ENCODE results near the gene GPRIN3.

DNA sequence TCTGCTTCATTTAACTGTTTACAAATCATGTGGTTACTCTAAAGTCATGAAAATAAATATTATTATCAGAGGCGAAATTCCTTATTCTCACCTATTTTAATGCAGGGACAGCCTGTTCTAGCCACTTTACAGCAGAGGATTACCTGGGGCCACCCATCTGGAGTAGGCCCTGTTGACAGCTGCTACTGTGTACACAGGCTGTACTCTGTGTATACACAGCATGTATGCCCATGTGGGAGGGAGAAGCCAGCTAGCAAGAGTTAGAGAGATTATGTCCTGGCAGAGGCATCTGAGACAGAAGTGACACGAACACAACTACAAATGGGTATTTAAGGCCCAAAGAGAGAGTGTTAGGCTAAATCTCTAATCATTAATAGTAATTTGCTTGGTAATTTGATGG, 62.1 kb downstream of the GPRIN3 start:
- TF ChIP-seq CTCF (conservative IDR thresholded peaks at IDR 0.05; ENCODE audit: low read depth, low read length) (no peak), EZH2 (IDR thresholded peaks at IDR 0.05; ENCODE audit: borderline replicate concordance, low read depth, low read length, poor library complexity, severe bottlenecking) (no peak)

Data from A673 (cell line).